ENCODE measurements around the gene PSENEN. TPM values are rescaled to one million over a fixed set of nuclear protein-coding genes. Genes with fewer than 3 reads are reported as not detected.

Gene PSENEN
- total and polyA plus RNA-seq, 2 of the 8 experiments (the other 6 are each of a cell fraction or from before 2014, with no cell fraction given), result 66.7 to 75.3 TPM

GRCh38 chr19:35759697-35760096 lies 14.2 kb downstream of the PSENEN start:
- H3K9ac ChIP-seq (replicated peaks in 1 of 4; ENCODE audit: extremely low read depth in 1 of 4, low read depth in 3 of 4, low read length in 3 of 4), result no peak overlapping the region
- H4K20me1 ChIP-seq (replicated peaks in 1 of 2; ENCODE audit: control insufficient read depth in 1 of 2, insufficient read depth in 2 of 2, low read length in 2 of 2), result peaks cover 0 to 6% of the 10 kb centered on the region in 2 experiments
- no peak overlapping the region for H4K8ac ChIP-seq (ENCODE audit: extremely low read depth, insufficient read depth, low read length)
- H2BK5ac ChIP-seq (ENCODE audit: low read depth, low read length), result no peak overlapping the region
- no peak overlapping the region for H3K14ac ChIP-seq (ENCODE audit: insufficient read length)
- peaks cover 16% of the 10 kb centered on the region; the same call in 1 of the 2 replicates for H3K23me2 ChIP-seq (ENCODE audit: low read depth, low read length)
- peaks cover 0 to 18% (median 11%) of the 10 kb centered on the region in 4 experiments; a peak in 5 of 7 replicates for H3K4me1 ChIP-seq (replicated peaks in 1 of 4; ENCODE audit: control insufficient read depth in 3 of 4, insufficient read depth in 4 of 4, low read length in 3 of 4)
- no peak overlapping the region for H2BK120ac ChIP-seq (replicated peaks; ENCODE audit: low read depth, low read length)
- TF ChIP-seq CBX5 (IDR thresholded peaks at IDR 0.05; ENCODE audit: low read depth, low read length) (no peak), PHF8 (conservative IDR thresholded peaks at IDR 0.05; ENCODE audit: low read depth, low read length) (no peak), RNF2 (IDR thresholded peaks at IDR 0.05; ENCODE audit: borderline replicate concordance, low read depth, low read length, missing control alignments, poor library complexity, severe bottlenecking) (no peak)
- TF ChIP-seq, protein P1, sequence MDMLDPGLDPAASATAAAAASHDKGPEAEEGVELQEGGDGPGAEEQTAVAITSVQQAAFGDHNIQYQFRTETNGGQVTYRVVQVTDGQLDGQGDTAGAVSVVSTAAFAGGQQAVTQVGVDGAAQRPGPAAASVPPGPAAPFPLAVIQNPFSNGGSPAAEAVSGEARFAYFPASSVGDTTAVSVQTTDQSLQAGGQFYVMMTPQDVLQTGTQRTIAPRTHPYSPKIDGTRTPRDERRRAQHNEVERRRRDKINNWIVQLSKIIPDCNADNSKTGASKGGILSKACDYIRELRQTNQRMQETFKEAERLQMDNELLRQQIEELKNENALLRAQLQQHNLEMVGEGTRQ (IDR thresholded peaks at IDR 0.05; ENCODE audit: low read length), result no peak
- H3K4me2 ChIP-seq (ENCODE audit: insufficient read depth in 1 of 2, low read depth in 2 of 2, low read length in 2 of 2), result no peak overlapping the region; a peak in 1 of 4 replicates
- H2BK20ac ChIP-seq (ENCODE audit: low read length), result no peak overlapping the region
- ChIA-PET POLR2A (ENCODE audit: partially characterized antibody) (interaction anchor here (0.7 to 1.4 kb wide), 4 partner anchors 11 to 117 kb away, joined by 3 read pairs; partner anchors contain the start of gene LIN37), CTCF (ENCODE audit: partially characterized antibody) (interaction anchor here (0.6 to 1.9 kb wide), 2 partner anchors 59 to 1571 kb away, joined by 3 to 5 read pairs; no protein-coding TSS in a partner anchor)
- H3K36me3 ChIP-seq (ENCODE audit: control insufficient read depth in 2 of 4, insufficient read depth in 4 of 4, low read length in 3 of 4), result peaks cover 2 to 16% (median 4%) of the 10 kb centered on the region in 4 experiments; a peak in 5 of 8 replicates
- H4K5ac ChIP-seq (ENCODE audit: insufficient read length, low read depth, low read length), result no peak overlapping the region
- H3K56ac ChIP-seq (replicated peaks; ENCODE audit: insufficient read length, low read depth, low read length), result no peak overlapping the region
- H3K23ac ChIP-seq (ENCODE audit: insufficient read length), result no peak overlapping the region
- no peak overlapping the region for H2BK12ac ChIP-seq (ENCODE audit: low read depth, low read length)
- no peak overlapping the region for H3K27ac ChIP-seq (ENCODE audit: low read depth, low read length)
- no peak for DNase-seq (ENCODE audit: low read depth in 1 of 2, low spot score in 2 of 2)
- H3K79me2 ChIP-seq (ENCODE audit: control insufficient read depth in 1 of 2, insufficient read depth in 2 of 2, low read length in 2 of 2), result peaks cover 0 to 6% of the 10 kb centered on the region in 2 experiments; a peak in 2 of 4 replicates
- no peak overlapping the region for H2AK5ac ChIP-seq (ENCODE audit: low read depth, low read length)
- H3K18ac ChIP-seq (ENCODE audit: extremely low read depth, low read length), result no peak overlapping the region
- FAIRE-seq, result no peak
- H3K79me1 ChIP-seq (ENCODE audit: low read depth, low read length), result peaks cover 4% of the 10 kb centered on the region
- no peaks in the 10 kb centered on the region for H3K9me3 ChIP-seq (ENCODE audit: insufficient read depth in 2 of 2, low read depth in 1 of 2, low read length in 1 of 2)
- no peak overlapping the region for H2AFZ ChIP-seq (ENCODE audit: low read length)
- 100% methylated on average over 2 of the region's 2 CpGs; no CpG with 5 or more reads in 1 of the 2 experiments for WGBS, 2 experiments (ENCODE audit: extremely low coverage in 1 of 2, insufficient coverage in 1 of 2, insufficient read length in 1 of 2, insufficient replicate concordance in 2 of 2, low coverage in 1 of 2, low lambda C conversion rate in 2 of 2, missing lambda C conversion rate in 1 of 2)
- H4K91ac ChIP-seq (replicated peaks; ENCODE audit: insufficient read length, low read length), result no peak overlapping the region
- no peak overlapping the region for H3K4me3 ChIP-seq (ENCODE audit: extremely low read depth in 1 of 4, insufficient read depth in 2 of 4, low read depth in 3 of 4, low read length in 4 of 4)
- peaks cover 0 to 17% (median 11%) of the 10 kb centered on the region in 4 experiments; a peak in 5 of 7 replicates for H3K27me3 ChIP-seq (replicated peaks in 1 of 4; ENCODE audit: control insufficient read depth in 3 of 4, extremely low read depth in 1 of 4, insufficient read depth in 3 of 4, low read length in 3 of 4)
- no peak overlapping the region for H2BK15ac ChIP-seq (ENCODE audit: low read length)
- no peak overlapping the region for H3K4ac ChIP-seq (replicated peaks; ENCODE audit: insufficient read length, low read depth, low read length)

All from H1 (cell line).